CD4-positive, alpha-beta T cell treated with Interleukin-15 for 1 hour (primary cell): Measurements from ENCODE around the gene TMEM185B.
A peak's percentile ranks its signal among the peaks of the same experiment; 100 is the strongest.

Experiments used
- DNase-seq: peaks from one replicate; pipeline ENCODE4 v3.0.0-alpha.2; 2020

TMEM185B gene

DNA sequence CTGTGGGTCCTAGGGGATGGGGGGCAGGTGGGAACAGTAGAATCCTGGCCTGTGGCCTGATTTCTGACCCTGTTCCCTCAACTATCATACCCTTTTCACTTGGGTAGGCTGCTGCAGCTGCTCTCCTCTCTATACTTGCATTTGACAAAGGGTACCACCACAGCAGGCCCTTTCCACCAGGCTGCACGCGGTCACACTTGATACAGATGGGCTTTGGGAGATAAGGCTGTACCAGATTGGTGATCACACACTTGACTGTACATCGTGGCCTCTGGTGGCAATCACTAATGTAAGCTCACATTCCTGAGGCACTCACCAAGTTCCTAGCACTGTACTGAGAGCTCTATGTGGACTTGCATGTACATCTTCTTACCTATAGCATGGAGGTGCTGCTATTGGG is 27.9 kb upstream of the TMEM185B start:
- DNase-seq = no peak

DNA sequence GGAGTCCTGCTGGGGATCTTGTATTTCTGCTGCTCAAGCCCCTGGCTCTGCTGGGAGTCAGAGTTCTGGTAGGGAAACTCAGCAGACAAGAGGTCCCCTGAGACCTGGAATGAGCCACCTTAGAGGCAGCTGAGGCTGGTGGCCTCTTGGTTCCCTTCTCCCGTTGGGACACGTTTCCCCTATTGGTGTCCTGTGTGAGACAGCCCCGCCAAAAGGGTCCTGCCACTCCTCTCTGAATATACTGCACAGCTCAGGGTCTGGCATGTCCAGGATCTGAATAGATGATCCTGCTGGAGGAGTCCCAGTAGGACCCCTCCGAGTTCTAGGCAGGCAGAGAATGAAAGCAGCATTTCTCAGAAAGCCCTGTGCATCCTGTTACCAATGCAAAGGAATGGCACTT is 27.4 kb upstream of the TMEM185B start:
- no peak for DNase-seq

DNA sequence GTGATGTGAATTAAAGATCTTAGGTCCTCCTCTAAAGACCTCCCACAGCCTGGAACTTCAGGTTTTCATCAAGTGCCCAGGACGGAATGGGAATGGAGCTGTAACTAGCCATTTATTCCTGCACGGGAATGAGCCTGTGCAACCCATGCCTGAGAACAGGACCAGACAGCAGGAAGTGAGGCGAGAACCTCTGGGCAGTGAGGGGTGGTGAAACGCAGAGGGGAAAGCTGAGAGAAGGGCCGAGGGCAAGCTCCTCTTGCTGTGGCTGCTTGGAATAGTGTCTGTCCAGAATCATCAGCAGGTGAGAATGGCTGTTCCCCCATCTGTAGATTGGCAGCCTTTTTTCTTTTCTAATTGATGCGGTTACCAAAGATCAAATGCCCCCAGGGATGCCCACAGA is 24.7 kb upstream of the TMEM185B start:
- no peak for DNase-seq

DNA sequence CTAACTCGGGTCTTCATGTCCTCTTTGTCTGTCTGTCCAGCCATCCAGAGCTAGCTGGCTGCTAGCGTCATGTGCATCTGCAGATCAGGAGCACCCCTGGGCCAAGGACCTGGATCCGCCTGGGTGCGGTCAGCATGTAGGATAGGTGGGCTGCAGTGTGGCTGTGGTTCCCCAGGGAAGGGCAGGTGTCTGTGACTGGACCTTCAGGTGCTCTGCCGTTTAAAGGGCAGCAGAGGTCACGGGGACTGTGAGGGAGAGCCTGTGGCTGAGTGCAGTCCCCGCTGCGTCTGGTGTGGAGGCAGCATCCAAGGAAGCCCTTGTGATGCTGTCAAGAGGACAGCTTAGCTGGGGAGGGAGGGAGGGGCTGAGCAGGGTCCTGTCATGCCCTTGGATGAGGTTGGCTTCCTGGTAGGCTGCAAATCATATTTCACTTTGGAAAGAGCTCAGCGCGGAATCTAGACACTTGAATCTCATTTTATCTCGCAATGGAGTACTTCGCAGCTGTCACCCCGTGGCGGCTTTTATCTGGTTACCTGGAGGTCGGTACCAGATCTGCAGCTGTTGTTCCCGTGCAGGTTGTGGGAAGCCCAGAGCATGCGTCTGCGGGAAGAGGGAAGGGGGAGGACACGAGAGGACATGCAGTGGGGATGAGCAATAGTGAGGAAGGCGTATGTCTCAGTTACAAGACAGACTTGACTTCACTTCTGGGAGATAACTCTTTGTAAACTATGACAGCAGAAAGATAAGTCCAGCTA is 23.5 kb upstream of the TMEM185B start:
- DNase-seq = no peak

DNA sequence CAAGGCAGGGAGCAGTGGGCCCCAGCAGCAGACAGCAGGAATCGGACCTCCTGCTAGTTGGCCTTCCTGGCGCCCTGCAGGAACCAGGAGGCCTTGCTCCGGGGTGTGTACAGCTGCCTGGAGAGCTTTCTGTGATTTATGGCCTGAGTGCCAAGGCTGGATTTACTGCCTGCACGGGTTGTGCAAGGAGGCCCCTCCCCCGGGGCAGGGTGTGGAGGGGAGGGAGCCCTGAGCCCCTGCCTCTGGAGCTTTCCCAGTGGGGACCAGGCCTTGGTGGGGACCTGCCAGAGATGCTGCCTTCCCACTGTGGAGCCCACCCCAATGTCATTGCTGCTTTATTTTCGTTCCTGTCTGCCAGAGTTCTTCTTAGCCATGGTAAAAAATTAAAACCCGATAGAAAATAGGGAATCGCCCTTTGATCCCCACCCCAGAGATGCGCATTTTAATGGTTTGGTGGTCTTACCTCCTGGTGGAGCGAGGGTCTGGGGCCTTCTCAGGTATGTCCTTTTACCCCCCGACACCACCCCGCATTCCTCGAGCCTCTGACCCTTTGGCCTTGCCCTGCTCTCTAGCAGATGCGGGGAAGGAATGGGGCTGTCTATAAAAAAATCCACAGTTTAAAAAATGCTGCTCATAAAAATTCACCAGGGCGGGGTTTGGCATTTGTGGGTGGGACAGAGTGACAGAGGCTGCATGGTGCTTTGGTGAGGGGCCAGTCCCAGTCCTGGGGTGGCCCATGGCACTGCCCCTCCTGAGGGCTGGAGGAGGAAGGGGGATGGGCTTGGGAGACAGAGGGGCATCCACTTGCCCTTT is 22.5 kb upstream of the TMEM185B start:
- peak; percentile 1 for DNase-seq

DNA sequence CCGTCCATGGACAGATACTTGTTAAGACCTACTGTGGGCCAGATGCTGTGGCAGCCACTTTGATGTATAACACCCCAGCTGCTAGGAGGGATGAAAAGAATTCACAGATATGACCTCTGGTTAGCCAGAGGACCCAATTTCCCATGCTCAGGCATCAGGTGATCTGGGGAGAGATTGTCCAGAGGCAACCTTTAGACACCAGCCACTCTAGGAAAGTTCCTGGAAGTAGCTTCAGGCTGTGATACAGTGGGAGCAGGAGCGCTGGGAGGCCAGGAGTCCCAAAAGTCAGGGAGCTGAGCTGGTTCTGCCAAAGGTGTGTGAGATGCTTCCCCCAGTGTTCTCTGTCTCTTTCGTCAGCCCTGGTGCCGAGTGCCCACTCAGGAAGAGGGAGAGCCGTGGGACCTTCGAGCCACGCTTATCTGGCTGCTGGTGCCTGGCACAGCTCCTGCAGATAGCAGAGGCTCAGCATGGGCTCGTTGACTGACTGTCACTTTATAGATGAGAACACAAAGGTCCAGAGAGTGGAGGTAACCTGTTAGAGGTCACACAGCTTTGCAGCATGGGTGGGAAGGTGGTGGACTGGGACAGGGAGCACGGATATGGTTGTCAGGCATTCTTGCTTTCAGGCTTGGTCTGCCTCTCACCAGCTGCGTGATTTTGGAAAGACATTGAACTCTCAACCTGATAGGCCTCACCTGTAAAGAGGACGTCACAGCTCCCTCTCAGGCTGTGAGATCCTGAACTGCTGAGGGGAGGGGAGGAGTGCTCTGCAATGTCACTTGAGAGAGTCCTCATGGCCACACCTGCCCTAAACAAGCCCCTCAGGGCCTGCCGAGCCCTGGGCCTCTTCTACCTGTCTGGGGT is 21.7 kb upstream of the TMEM185B start:
- DNase-seq = peak; percentile 2

DNA sequence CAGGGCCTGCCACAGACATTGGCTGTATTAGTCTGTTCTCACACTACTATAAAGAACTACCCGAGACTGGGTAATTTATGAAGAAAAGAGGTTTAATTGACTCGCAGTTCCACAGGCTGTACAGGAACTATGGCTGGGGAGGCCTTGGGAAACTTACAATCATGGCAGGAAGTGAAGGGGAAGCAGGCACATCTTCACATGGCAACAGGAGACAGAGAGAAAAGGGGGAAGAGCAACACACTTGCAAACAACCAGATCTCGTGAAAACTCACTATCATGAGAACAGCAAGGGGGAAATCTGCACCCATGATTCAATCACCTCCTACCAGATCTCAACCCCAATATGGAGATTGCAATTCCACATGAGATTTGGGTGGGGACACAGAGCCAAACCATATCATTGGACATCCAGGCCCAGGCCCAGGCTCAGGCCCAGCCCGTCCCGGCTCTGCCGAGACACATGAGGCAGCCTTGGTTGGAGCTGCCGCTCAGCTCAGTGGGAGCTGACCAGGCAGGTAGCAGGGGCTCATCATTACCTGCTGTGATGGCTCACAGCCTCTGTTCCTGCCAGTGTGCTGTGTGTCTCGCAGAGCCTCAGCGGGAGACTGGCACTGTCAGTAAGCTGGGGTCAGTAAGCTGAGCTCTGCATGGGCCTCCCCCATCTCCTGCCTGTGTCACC is 20.8 kb upstream of the TMEM185B start:
- DNase-seq = no peak

DNA sequence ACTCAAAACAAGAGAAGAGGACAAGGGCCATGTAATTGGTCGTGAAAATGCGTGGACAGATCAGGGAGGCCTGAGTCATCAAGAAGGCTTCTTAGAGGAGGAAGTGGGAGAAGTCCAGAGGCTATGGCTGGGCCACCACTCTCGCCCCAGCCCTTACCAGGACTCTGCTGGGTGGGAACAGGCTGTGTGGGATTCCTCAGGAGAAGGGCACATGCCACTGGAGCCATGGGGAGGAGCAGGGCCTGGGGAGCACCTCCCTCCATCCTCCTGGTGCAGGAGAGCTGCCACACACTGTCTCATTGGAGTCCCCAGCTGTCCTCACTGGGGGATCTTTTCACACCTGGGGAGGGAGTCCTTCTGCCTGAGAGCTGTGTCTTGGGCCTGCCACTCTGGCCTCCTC is 20.0 kb upstream of the TMEM185B start:
- DNase-seq = no peak

DNA sequence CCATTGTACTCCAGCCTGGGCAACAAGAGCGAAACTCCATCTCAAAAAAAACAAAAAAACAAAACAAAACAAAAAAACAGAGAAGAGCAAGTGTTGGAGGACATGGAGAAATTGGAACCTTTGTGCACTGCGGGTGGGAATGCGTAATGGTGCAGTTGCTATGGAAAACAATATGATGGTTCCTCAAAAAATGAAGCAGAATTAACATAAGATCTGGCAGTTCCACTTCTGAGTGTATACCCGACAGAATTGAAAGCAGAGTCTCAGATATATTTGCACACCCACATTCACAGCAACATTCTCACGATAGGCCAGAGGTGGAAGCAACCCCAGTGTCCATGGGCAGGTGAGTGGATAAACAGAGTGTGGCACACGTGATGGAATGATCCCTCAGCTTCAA is 18.5 kb upstream of the TMEM185B start:
- DNase-seq = no peak

DNA sequence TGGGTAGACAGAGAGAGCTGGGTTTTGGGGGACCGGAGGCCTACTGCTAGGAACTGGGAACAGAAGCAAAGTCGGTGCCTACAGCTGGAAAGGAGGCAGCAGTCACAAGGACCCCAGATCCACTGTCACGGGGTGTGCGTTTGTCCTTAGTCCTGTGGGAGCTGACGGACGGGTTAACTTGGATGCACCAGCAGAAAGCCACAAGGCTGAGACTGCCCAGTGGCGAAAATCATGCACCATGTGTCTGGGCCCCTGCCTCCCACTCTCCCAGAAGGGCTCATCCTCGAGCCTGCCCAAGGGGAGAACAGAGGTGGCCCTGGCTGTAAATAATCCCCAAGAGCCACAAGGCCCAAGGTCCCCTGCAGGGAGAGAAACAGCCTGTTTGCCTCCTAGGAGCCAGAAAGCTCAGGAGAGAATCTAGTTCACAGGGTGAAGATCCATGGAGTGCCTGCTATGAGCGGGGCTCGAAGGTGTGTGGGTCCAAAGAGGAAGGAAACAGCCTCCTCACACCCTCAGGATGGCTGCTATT is 17.8 kb upstream of the TMEM185B start:
- DNase-seq = no peak

DNA sequence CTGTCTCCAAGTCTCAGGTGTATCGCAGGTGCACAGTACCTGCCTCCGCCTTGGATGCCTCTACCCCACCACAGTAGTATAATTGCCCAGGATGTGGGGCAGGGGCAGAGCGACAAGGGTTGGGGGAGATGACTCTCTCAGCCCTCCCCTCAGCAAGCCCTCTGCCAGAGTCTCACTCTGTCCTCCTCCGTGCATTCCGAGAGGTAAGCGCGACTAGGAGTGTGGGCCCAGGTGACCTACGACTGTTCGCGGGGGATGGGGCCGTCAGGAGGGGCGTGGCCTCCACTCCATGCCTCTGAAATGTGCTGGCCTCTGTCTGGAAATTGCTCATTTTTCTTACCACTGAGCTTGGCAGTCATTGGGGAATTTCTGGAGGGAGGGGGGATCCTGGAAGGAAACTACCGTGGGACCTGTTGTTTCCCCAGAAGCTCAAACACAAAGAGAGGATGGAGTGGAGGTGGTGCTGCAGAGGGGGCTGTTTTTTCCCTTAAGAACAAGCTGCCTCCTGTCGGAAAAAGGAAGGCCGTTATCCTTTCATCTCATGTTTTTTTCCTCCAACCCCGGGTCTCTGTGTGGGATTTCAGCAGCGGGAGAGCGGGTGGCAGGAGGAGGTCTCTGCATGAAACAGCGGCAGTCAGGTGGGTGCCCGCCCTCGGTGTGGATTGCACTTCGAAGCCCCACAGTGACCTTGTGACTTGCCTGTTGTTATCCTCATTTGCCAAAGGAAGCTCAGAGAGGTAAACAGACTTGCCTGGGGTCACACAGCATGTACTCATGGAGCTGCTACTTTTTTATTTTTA is 16.5 kb upstream of the TMEM185B start:
- no peak for DNase-seq

DNA sequence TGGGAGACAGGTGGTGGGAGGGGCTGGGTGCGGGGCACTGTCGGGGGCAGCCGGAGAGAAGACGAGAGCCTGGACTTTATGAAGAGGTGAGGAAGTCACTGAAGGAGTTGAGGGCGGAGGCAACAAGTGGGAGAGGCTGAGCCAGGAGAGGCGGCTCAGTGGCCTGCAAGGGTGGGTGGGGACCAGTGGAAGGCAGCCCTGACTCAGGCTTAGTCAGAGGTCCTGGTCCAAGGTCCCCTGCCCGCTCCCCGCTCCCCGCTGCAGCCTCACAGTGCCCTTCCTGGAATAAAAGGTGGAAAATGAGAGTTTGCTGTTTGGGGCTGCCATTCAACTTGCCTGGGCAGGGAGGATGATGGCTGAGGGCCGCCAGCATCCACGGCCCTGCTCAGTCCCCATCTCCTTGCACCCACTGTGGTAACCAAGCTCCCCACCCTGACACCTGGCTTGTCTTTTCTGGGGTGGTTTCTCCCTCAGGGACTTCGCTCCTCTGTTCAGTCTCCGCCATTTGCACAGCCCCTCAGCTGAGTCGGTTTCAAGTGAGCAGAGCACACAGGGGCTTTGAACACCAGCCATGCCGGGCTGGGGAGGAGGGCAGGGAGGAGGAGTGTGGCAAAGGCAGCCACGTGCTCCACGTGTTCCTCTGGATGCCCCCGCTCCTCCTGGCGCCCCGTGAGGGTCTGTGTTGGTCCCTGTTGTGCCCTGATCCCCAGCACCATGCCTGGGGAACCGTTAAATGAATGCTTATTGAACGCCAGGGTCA is 15.7 kb upstream of the TMEM185B start:
- DNase-seq = peak; percentile 1

DNA sequence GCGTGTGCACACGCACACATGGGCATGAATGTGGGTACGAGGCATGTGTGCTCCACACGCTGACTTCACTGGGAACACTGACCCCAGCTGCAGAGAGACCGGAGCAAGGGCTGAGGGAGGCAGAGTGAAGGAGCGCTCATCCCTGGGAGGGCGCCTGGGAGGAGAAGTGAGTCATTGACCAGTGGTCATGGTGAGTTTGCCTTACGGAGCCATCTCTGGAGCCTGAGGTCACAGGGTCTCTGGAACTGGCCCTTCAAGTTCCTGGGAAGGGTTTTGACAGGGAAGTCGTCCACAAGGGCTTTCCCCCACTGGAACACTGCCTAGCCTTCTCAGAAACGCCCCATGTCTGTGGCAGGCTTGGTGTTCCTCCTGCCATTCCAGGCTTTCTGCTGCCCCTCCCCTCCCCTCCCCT is 14.3 kb upstream of the TMEM185B start:
- peak; percentile 10 for DNase-seq

DNA sequence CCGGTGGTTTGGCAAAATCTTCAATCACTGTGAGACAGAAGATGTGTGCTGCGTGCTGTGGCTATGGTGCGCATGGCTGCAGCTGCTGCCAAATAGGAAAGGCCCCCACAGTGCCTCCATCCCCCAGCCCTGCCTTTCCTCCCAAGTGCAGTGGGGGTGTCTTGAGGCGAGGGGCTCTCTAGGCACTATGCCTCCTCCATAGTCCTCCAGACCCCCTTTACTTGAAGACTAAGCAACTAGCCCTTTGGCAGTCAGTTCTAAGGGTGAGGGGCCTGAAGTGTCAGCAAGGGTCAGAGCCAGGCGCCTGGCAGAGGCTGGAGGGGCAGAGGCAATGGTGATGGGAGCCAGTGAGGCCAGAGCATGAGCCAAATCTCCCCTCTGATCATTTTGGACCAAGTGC is 13.6 kb upstream of the TMEM185B start:
- no peak for DNase-seq

DNA sequence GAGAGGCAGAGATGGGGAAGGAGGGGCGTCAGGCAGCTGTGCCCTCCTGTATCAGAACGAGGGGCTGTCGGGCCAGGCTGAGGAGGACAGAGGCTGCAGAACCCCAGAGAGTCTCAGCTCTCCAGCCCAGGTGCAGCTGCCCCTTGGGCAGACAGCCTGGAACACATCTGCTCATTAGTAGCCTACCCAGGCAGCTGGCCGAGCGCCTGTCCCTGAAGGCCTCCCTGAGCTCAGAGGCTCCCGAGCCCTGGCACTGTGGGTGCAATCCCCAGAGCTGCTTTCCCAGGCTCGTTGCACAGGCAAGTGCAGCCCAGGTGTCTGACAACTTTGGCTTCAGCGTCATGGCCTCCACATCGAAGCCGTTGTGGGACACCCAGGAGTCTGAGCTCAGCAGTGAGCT is 13.1 kb upstream of the TMEM185B start:
- peak; percentile 13 for DNase-seq

DNA sequence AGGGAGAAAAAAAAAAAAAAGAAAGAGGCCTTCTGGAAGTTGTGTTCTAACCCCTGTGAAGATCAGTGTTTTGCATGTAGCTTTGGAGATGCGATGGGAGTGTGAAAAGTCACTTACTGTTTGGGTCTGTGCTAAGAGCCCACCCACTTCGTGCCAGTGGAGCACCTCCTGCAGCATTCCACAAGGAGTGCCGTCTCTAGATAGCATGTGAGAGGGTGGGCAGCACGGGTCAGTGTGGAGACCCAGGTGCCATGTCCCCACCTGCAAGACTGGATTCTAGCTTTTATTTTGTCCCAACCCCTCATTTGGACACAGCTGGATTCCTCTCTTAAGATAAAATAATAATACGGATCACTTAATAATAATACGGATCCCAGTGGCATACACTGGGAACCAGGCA is 12.5 kb upstream of the TMEM185B start:
- peak; percentile 0 for DNase-seq

DNA sequence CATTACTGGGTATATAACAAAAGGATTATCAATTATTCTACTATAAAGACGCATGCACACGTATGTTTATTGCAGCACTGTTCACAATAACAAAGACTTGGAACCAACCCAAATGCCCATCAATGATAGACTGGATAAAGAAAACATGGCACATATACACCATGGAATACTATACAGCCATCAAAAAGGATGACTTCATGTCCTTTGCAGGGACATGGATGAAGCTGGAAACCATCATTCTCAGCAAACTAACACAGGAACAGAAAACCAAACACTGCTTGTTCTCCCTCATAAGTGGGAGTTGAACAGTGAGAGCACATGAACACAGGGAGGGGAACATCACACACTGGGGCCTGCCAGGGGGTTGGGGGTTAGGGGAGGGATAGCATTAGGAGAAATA is 12.0 kb upstream of the TMEM185B start:
- peak; percentile 1 for DNase-seq

DNA sequence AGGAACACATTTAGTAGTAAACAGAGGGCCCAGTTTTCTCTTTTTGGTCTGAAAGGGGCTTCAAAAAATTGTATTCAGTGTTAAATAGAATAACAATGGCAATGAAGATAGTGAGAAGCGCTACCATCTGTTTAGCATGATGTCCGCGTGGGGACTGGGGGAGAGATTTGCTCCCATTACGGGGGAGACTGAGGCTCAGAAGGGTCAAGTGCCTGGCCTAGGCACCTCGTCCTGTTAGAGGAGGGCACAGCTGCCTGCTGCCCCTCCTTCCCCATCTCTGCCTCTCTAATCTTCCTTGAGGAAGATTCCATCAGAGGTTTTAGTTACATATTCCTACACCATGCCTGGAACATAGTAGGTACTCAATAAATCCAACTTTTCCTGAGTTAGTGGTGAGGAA is 10.1 kb upstream of the TMEM185B start:
- no peak for DNase-seq

DNA sequence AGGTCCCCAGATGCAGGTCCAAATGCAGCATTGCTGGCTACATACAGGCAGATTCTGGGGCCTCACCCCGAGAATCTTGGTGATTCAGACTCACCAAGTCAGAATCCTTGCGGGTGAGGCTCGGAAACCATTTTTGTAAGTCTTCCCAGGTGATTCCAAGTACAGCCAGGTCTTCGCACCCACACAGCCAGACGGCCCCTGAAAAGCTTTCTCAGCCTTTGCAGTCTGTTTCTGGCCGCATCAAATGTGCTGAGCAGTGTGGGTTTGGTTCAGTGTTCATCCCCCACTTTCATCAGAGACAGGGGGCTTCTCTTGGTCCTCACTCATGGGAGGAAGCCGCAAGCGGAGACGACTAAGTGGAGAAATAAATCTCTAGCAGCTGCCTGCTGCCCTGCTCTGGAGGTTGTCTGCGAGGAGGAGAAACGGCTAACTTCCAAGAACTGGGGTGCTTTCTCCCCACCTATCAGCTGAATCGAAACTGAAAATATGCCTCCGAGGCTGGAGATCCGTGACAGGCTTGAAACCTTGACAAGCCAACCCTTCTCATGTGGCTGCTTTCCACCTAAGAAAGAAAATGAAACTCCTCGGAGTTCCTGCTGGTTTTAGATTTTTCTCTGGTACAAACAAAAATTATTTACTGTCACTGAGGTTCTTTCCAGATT is 8.9 kb upstream of the TMEM185B start:
- DNase-seq = peak; percentile 76

DNA sequence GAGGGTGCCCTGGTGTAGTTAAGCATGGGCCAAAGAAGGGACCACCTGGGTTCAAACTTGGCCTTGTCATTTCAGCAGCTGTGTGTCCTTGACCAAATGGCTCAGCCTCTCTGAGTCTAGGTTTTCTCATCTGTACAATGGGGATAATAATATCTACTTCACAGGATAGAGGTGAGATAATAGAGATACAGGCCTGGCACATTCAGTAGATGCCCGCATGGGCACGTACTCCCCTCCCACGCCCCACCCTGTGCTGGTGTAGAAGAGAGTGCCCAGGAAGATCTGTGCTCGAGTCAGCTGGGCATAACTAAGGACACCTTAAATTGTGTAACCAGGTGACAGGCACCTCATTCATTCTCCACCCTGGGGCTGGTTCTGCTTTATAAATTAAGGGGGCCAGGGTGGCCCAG is 8.4 kb upstream of the TMEM185B start:
- DNase-seq = no peak
